Activated CD8-positive, alpha-beta memory T cell treated with anti-CD3 and anti-CD28 coated beads, Interleukin-2, amount 50 U/mL, for 1 hour (primary cell): ENCODE data around the gene DNAJC7.
"Not testable (repeated sequence)": the region's sequence is repeated elsewhere in the genome, so short reads cannot be mapped to it uniquely, and the experiment has no call there.

ENCODE experiments used
- DNase-seq: peaks from one replicate; pipeline ENCODE4 v3.0.0-alpha.2; 2020; ENCODE audit errors: extremely low read depth

Gene DNAJC7

DNA sequence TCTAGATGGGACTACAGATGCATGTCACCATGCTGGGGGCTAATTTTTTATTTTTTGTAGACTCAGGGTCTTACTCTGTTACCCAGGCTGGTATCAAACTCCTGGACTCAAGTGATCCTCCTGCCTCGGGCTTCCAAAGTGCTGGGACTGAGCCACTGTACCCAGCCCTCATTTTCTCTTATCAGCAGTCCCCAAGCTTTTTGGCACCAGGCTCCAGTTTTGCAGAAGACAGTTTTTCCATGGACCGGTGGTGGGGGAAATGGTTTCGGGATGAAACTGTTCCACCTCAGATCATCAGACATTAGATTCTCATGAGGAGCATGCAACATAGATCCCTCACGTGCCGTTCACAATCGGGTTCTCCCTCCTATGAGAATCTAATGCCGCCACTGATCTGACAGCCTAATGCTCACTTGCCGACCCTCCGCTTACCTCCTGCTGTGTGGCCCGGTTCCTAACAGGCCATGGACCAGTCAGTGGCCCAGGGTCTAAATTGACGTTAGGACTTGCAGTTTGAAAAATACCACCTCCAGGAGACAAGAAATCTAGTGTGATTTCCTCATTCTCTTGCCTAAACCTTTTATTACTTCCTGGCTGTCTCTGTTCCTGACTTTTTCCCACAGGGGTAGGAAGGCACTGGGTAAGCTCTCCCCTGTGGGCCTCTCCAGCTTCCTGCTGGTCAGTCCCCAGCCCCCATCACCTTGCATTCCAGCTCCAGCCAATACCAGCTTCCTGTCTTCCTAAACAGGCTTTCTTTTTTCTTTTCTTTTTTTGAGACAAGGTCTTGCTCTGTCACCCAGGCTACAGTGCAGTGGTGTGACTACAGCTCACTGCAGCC, 60.0 kb downstream of the DNAJC7 start:
- DNase-seq, result no peak

- DNase-seq, result no peak
Observed at GRCh38 chr17:41956522-41956921, 60.7 kb downstream of the DNAJC7 start.

GRCh38 chr17:41948762-41949460, 68.3 kb downstream of the DNAJC7 start:
- no peak for DNase-seq

GRCh38 chr17:41944943-41945342, 72.3 kb downstream of the DNAJC7 start:
- no peak for DNase-seq

GRCh38 chr17:41943492-41943891, 73.7 kb downstream of the DNAJC7 start:
- DNase-seq, result no peak

- DNase-seq, result no peak
Observed at GRCh38 chr17:41942626-41943373, 74.4 kb downstream of the DNAJC7 start.

- DNase-seq, result no peak
Observed at GRCh38 chr17:41941168-41941567, 76.1 kb downstream of the DNAJC7 start.

DNA sequence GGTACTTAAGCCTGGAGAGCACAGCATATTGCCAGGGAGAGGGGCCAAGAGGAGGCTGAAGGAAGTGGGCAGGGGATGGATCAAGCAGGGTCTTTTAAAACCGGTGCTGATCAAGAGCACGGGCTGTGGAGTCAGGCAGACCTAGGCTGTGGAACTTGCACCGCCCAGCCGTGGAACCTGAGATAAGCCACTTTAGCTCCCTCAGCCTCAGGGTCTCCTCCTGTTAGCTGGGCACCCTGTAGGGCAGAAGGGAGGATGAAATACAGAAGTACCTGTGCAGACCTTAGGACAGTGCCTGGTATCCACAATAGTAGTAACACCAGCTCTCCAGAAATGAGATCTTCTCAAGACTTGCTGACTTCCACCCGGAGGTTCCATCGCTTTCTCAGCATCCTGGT, 77.5 kb downstream of the DNAJC7 start:
- DNase-seq, result no peak

DNA sequence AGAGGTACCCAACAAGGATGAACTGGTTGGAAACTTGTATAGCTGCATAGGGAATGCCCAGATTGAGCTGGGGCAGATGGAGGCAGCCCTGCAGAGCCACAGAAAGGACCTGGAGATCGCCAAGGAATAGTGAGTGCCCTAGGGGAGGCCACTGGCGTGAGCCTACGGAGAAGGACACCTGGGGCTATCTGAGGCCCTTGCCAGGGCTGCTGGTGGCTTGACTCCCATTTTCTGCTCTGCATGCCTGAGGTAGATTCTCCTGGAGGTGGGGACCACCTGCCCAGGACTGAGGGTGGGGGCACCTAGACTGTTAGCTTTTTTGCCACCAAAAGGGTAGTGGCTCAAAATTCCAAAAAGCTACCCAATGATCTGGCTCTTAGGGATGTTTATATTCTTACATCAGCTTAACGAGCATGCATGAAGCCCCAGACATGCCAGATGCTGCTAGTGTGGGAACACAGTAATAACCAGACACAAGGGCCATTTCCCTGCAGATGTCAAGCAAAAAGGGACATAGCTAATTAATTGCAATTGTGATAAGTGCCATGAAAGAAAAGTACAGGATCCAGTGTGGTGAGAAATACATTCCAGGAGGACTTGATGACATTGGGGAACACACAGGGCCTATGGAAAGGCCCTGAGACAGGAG, 78.1 kb downstream of the DNAJC7 start:
- DNase-seq, result no peak

DNA sequence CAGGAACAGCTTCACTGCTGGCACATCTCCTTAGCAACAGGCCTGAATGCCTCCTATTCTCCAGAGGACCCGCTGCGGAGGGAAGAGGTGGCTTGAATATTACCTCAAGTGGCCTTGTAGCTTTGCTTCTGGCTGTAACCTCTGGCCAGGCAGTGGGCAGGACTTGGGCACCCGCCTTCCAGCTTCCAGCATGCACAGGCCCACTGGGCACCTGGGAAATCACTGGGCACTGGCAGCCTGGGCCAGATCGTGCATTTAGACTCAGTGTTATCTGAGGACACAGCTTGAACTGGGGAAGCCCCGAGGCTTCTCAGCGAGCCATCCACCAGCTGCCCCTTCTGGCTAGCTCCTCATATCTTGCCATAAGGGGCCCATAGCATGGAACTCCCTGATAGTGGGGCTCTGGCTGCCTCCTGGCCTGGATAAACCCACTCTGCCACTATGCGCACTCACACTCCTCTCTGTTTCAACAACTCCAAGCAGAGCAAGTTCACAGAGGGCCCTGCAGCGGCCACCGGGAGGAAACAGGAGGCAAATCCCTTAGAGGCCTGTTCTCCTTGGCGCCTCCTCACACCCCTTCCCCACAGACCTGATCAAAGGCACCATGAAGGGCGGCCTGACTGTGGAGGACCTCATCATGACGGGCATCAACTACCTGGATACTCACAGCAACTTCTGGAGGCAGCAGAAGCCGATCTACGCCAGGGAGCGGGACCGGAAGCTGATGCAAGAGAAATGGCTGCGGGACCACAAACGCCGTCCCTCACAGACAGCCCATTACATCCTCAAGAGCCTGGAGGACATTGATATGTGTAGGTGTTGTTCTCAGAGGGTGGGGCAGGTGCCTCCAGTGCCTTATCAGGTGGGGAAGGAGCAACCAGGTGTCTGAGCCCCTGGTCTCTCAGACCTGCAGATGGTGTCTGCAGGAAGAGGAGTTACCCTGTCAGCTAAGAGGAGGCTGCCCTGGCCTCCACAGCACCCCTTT, 79.0 kb downstream of the DNAJC7 start:
- DNase-seq, result no peak

DNA sequence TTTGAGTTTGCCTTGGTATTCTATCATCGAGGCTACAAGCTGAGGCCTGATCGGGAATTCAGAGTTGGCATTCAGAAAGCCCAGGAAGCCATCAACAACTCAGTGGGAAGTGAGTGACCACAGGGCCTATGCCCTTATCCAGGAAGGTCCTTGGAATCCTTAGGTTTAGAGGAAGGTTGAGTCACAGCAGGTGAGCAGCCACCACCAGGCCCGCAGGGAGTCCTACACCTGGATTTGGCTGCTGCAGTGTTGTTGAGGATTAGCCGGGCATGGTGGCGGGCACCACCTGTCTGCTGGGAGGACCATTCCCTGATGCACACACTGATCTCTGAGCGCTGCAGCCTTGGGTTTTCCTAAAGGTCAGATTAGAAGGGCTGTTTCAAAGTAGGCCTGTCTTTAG, 81.6 kb downstream of the DNAJC7 start:
- DNase-seq, result no peak

GRCh38 chr17:41932816-41933389, 84.3 kb downstream of the DNAJC7 start:
- no peak for DNase-seq

DNA sequence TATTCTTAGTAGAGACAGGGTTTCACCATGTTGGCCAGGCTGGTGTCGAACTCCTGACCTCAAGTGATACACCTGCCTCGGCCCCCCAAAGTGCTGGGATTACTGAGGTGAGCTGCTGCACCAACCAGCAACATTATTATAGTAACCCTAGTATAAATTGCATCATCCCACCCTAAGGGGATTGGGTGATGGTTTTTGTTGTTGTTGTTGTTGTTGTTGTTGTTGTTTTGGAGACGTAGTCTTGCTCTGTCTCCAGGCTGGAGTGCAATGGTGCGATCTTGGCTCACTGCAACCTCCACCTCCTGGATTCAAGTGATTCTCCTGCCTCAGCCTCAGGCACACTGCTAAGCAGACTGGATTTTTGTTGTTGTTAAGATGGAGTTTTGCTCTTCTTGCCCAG, 85.5 kb downstream of the DNAJC7 start:
- not testable (repeated sequence) for DNase-seq

DNA sequence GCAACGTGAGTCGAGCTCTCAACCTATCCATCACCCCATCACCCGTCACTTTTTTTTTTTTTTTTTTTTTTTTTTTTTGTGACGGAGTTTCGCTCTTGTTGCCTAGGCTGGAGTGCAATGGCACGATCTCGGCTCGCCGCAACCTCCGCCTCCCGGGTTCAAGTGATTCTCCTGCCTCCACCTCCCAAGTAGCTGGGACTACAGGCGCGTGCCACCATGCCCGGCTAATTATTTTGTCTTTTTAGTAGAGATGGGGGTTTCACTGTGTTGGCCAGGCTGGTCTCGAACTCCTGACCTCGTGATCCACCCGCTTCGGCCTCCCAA, 86.4 kb downstream of the DNAJC7 start:
- DNase-seq, result not testable (repeated sequence)

GRCh38 chr17:41930009-41930832, 87.0 kb downstream of the DNAJC7 start, which contains the start of gene ODAD4:
ODAD4 (plus strand) TSS chr17:41930617; CDS start chr17:41930724, 107 bp downstream.
- peak; percentile 92 for DNase-seq

DNA sequence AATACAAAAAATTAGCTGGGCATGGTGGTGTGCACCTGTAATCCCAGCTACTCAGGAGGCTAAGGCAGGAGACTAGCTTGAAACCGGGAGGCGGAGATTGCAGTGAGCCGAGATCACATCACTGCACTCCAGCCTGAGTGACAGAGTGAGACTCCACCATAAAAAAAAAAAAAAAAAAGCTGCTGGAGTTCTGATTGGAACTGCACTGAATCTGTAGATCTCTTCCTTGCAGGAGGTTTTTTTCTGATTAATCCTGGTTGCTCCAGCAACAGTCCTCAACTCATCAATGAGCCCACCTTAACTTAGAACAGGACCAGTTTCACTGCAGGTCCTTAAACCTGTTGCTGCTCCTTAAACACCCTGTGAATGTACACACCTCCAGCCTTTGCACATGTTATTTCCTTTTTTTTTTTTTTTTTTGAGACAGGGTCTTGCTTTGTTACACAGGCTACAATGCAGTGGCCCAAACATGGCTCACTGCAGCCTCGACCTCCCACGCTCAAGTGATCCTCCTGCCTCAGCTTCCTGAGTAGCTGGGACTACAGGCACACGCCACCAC, 88.5 kb downstream of the DNAJC7 start:
- DNase-seq, result no peak
